SJSA1 (cell line): ENCODE results near the gene PNMA6A. TPM values are rescaled to one million over a fixed set of nuclear protein-coding genes. Genes with fewer than 3 reads are reported as not detected.
"Not testable (repeated sequence)": the region's sequence is repeated elsewhere in the genome, so short reads cannot be mapped to it uniquely, and the experiment has no call there.

ENCODE experiments used
- DNase-seq, 2 experiments: peaks; one replicate each; pipeline ENCODE4 v3.0.0-alpha.2; 2015 to 2020; ENCODE audit warnings: low spot score in 2 of 2, low read depth in 1 of 2
- H3K27ac ChIP-seq: fragments of 250-450 bp; sonication (Bioruptor Pico); 2 replicates; pipeline ENCODE4 v1.5.1; 2020; ENCODE audit warnings: mild to moderate bottlenecking, moderate library complexity
- H3K27me3 ChIP-seq: fragments of 250-450 bp; sonication (Bioruptor Pico); replicated peaks from 2 replicates; pipeline ENCODE4 v1.5.1; 2020; ENCODE audit warnings: mild to moderate bottlenecking, moderate library complexity
- H3K36me3 ChIP-seq: fragments of 250-450 bp; sonication (Bioruptor Pico); 2 replicates; pipeline ENCODE4 v1.5.1; 2020; ENCODE audit warnings: mild to moderate bottlenecking
- H3K4me1 ChIP-seq: fragments of 250-450 bp; sonication (Bioruptor Pico); replicated peaks from 2 replicates; pipeline ENCODE4 v1.6.1; 2021; ENCODE audit warnings: mild to moderate bottlenecking
- H3K4me3 ChIP-seq: fragments of 250-450 bp; sonication (Bioruptor Pico); 2 replicates; pipeline ENCODE4 v1.5.1; 2020; ENCODE audit warnings: mild to moderate bottlenecking
- H3K9me3 ChIP-seq: fragments of 250-450 bp; sonication (Bioruptor Pico); replicated peaks from 2 replicates; pipeline ENCODE4 v1.5.1; 2020; ENCODE audit warnings: mild to moderate bottlenecking
- total RNA-seq: library from RNA; depleted of rRNA; stranded (reverse); fragments of >200 nt; shearing (Covaris generic); gene quantifications from 2 replicates; pipeline ENCODE4 v1.2.3, GENCODE V29; 2014

The PNMA6A gene
- total RNA-seq, 1 experiment from 2014 or later, result not detected

DNA sequence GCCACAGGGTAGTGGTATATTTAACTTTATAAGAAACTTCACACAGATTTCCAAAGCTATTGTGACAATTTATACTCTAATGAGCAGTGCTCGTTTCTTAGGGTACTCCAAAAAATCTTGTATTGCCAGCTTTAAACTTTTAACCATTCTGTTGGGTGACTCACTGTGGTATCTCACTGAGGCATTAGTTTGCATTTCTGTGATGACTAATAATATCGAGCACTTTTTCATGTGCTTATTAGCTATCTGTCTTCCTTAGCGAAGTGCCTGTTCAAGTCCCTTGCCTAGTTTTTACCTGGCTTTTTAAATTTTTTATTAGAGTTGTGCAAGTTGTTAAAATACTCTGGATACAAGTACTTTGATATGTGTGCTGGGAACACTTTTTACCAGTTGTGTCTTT lies 10.5 kb upstream of the PNMA6A start:
- H3K36me3 ChIP-seq, result no peaks in the 10 kb centered on the region
- H3K27ac ChIP-seq, result no peak overlapping the region
- H3K27me3 ChIP-seq, result 0 out of 2 replicates have a peak, but pooled peaks cover 3% of the 10 kb centered on the region
- DNase-seq, result no peak
- H3K4me3 ChIP-seq, result no peak overlapping the region
- no peaks in the 10 kb centered on the region for H3K4me1 ChIP-seq
- no peaks in the 10 kb centered on the region for H3K9me3 ChIP-seq

DNA sequence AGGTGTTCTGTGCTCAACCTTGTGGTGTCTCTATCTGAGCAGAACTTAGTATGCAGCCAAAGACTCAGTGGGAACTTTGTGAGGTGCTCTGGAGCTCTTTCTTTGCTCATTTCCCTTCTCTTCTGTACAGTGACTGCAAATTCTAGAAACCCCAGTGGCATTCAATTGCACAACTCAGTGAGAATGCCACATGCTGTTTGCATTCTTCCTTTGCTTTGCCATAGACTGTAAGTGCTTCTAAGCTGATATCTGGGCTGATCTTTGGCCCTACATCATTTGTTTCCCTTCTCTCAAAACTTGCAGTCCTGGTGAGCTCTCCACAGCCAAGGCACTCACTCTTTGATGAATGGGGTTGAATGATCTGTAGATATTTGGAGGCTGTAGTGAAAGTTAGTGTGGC lies 8.9 kb upstream of the PNMA6A start:
- DNase-seq, result no peak
- Histone ChIP-seq H3K27me3 (no peaks in the 10 kb centered on the region), H3K36me3 (no peaks in the 10 kb centered on the region), H3K4me1 (no peaks in the 10 kb centered on the region), H3K27ac (no peak overlapping the region), H3K4me3 (no peak overlapping the region), H3K9me3 (no peaks in the 10 kb centered on the region)

DNA sequence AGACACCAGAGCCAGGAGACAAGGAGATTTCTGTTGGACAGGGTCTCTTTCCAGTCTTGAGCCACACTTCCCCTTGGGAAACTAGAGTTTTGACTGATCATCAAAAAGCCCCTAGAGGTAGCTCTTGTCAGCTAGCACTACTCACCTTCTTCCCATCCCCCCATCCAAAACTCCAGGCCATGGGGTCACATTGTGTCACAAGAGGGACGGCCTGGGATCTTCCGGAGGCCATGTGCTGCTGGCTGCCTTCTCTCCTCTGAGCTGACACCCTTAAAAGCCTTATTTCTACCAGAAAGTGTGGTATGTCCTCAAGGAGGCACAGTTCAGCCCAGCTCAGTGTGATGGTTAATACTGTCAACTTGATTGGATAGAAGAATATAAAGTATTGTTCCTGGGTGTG lies 8.2 kb upstream of the PNMA6A start:
- H3K4me3 ChIP-seq, result no peak overlapping the region
- no peaks in the 10 kb centered on the region for H3K9me3 ChIP-seq
- no peak overlapping the region for H3K27ac ChIP-seq
- DNase-seq, result no peak
- no peaks in the 10 kb centered on the region for H3K36me3 ChIP-seq
- H3K4me1 ChIP-seq, result no peaks in the 10 kb centered on the region
- no peaks in the 10 kb centered on the region for H3K27me3 ChIP-seq

DNA sequence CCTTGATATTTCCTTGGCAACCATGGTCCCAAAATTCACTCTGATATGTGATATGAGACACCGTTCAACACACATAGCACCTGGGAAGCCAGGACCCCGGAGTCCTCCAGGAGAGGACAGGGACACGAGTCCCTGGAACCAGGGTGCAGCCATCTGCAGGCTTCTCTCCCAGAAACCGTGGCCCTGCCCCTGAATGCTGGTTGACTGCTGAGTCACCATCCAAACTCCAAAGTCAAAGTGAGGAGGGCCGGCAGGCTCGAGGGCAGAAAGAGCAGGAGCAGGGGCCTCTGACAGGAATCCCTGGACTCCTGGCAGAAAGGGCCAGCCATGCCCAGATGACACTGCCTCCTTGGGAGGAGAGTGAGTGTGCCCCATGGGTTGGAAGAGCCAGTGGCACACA lies 6.9 kb upstream of the PNMA6A start:
- Histone ChIP-seq H3K4me3 (no peak overlapping the region), H3K9me3 (no peaks in the 10 kb centered on the region), H3K36me3 (no peaks in the 10 kb centered on the region), H3K27ac (no peak overlapping the region), H3K4me1 (no peaks in the 10 kb centered on the region), H3K27me3 (no peaks in the 10 kb centered on the region)
- no peak for DNase-seq

DNA sequence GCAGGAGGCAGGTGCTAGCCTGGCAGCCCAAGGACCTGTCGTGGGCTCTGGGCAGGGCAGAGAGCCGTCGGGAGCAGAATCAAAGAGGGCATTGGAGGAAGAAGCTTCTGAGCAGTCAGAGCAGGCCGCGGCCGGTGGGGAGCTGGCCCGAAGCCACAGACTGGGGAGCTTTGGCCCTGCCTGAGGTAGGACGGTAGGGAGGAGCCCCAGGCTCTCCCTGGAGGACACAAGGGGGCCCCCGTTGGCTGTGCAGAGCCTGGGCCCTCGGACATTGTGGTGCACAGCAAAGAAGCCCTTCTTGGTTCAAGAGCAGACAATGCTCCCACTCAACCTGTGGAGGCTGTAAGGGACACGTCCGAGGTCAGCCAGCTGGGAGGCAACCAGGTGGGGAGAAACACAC lies 5.9 kb upstream of the PNMA6A start:
- not testable (repeated sequence) for H3K27me3 ChIP-seq, H3K36me3 ChIP-seq, H3K4me1 ChIP-seq, H3K27ac ChIP-seq, H3K9me3 ChIP-seq, DNase-seq, H3K4me3 ChIP-seq

DNA sequence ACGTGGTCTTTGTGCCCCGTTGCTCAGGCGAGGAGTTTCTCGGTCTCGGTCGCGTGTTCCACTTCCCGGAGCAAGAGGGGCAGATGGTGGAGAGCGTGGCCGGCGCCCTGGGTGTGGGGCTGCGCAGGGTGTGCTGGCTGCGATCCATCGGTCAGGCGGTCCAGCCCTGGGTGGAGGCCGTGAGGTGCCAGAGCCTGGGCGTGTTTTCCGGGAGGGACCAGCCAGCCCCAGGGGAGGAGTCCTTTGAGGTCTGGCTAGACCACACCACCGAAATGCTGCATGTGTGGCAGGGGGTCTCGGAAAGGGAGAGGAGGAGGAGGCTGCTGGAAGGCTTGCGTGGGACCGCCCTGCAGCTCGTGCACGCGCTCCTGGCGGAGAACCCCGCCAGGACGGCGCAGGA lies 1.1 kb downstream of the PNMA6A start:
- H3K4me3 ChIP-seq, H3K36me3 ChIP-seq, H3K27ac ChIP-seq, H3K9me3 ChIP-seq, H3K4me1 ChIP-seq, H3K27me3 ChIP-seq, DNase-seq: not testable (repeated sequence)

DNA sequence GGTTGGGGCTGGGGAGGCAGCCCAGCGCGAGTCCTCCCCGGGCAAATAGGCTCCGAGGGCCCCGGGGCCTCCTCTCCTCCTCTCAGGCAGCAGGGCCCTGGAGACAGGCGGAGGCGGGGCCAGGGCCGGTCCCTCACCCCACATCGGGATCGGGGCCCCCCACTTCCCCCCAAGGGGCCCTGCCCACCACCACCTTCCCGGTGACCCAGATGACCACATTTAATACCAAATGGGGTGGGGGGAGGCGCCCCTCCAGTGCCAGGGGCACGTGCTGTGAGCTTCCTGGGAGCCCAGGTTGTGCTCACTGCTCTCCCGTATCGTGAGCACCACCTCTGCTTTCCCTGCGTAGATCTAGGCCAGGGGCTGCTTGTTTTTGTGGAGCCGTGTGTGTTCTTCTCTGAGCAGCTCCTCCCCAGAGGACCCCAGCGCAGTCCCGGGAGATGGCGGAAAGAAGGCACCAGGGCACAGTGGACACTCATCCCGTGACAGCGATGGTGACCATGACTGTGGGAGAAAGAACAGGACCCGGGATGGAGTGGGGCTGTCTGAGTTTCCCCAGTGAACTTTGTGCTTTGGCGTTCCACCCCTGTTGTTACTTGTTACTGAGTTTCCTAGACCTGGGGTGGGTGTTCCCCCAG lies 2.1 kb downstream of the PNMA6A start:
- Histone ChIP-seq H3K9me3 (no peaks in the 10 kb centered on the region), H3K4me3 (no peak overlapping the region), H3K36me3 (no peaks in the 10 kb centered on the region), H3K27me3 (no peaks in the 10 kb centered on the region), H3K27ac (no peak overlapping the region), H3K4me1 (no peaks in the 10 kb centered on the region)
- no peak for DNase-seq

DNA sequence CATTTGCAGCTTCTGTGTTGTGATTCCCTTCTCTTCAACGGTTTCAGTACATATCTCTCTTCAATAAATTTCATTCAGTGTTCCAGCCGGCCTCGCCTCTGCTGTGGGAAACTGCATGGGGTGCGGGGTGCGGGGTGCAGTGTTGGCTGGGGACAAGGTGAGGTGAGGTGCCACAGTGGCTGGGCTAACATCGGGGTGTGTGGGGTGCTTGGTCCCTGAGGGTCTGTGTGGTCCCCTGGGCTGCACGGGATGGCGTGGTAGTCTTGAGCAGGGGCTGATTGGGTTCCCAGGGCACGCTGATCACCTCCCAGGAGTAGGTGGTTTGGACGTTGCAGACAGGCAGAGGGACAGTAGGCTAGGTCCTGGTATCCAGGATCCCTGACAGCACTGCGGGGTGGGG lies 2.7 kb downstream of the PNMA6A start:
- H3K27me3 ChIP-seq, result no peaks in the 10 kb centered on the region
- H3K9me3 ChIP-seq, result no peaks in the 10 kb centered on the region
- no peak for DNase-seq
- H3K36me3 ChIP-seq, result no peaks in the 10 kb centered on the region
- no peak overlapping the region for H3K4me3 ChIP-seq
- H3K4me1 ChIP-seq, result no peaks in the 10 kb centered on the region
- no peak overlapping the region for H3K27ac ChIP-seq

DNA sequence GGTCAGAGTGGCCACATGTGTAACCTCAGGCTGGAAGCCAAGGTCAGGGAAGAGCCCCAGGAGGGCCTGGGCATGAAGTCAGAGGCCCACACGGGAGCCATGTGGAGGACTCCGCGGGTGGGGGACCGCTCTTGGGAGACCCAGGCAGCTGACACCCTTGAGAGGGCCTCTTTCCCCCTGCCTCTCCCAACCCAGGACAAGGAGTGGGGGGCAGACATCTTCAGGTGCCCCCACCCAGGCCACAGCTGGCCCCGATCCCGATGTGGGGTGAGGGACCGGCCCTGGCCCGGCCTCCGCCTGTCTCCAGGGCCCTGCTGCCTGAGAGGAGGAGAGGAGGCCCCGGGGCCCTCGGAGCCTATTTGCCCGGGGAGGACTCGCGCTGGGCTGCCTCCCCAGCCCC lies 3.1 kb downstream of the PNMA6A start:
- no peak for DNase-seq
- Histone ChIP-seq H3K27me3 (no peaks in the 10 kb centered on the region), H3K27ac (no peak overlapping the region), H3K36me3 (no peaks in the 10 kb centered on the region), H3K4me3 (no peak overlapping the region), H3K4me1 (no peaks in the 10 kb centered on the region), H3K9me3 (no peaks in the 10 kb centered on the region)

DNA sequence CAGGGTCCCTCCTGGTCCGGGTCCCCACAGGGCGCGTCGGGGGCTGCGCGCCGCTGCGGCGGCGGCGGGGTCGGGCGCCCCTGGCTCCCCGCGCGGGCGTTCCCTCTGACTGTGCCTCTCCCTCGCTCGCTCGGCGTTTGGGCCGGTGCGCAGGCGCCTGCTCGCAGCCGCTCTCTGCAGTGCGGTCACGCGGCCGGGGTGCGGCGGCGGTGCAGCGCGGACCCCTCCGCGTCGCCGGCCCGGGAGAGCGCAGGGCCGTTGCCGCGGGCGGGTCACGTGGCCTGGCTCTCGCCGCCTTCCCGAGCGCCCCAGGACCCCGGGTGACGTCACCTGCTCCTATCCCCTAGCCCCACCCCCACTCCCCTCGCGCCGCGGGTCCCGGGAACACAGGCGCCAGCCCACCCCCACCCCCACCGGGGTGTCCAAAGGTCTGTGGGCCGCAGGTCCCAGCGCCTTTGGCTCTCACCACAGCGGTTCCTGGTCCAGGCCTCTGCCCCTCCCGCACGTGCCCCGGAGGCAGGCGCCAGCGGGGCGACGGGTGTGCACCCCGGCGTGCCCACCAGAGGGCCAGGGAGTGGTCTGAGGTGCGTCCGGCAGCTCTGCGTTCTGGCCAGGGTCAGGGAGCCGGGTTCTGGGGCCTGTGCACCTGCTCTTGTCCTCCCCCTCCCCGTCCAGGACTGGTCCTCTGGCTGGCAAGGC lies 5.3 kb downstream of the PNMA6A start:
- H3K4me3 ChIP-seq, H3K27ac ChIP-seq, H3K9me3 ChIP-seq, H3K36me3 ChIP-seq, H3K4me1 ChIP-seq, H3K27me3 ChIP-seq, DNase-seq: not testable (repeated sequence)

DNA sequence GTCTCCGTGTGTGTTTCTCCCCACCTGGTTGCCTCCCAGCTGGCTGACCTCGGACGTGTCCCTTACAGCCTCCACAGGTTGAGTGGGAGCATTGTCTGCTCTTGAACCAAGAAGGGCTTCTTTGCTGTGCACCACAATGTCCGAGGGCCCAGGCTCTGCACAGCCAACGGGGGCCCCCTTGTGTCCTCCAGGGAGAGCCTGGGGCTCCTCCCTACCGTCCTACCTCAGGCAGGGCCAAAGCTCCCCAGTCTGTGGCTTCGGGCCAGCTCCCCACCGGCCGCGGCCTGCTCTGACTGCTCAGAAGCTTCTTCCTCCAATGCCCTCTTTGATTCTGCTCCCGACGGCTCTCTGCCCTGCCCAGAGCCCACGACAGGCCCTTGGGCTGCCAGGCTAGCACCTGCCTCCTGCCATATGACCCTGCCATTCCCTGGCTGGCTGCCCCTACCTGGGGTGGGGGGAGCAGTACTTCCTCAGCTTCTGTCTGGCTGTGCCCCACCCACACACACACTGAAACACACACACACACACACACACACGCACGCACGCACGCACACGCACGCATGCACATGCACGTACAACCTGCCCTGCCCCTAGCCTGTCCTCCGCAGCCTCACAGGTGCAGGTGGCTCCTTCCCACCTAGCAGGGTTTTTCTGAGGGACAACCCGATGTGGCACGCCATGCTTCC lies 11.1 kb downstream of the PNMA6A start:
- not testable (repeated sequence) for H3K27me3 ChIP-seq, H3K4me3 ChIP-seq, DNase-seq, H3K4me1 ChIP-seq, H3K36me3 ChIP-seq, H3K9me3 ChIP-seq, H3K27ac ChIP-seq

DNA sequence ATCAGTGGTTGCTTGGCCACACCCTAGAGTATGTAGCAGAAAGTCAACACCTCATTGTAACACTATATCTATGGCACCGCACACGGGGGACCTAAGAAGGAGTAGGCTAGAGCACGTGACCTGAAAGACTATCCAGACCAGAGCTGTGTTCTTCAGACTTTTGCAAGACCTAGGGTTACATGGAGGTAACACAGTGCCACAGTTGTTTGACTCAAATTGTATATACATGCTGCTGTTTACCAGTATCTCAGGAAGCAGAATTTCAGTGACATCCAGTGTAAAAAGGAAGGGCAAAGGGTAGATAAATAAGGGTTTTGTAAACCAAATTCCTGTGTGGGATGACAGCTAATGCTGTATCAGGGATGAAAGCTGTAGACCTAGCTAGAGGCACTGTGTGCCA lies 30.2 kb downstream of the PNMA6A start:
- H3K36me3 ChIP-seq, result no peaks in the 10 kb centered on the region
- DNase-seq, result no peak

DNA sequence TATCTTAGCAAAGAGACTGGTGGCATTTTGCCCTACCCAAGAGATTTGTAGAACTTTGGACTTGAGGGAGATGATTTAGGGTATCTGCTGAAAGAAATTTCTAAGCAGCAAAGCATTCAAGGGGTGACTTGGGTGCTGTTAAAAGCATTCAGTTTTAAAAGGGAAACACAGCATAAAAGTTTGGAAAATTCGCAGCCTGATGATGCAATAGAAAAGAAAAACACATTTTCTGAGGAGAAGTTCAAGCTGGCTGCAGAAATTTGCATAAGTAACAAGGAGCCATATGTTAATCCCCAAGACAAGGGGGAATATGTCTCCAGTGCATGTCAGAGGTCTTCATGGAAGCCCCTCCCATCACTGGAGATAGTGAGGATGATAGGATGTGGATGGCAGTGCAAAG lies 32.7 kb downstream of the PNMA6A start:
- H3K4me1 ChIP-seq, H3K36me3 ChIP-seq, H3K27me3 ChIP-seq, DNase-seq, H3K4me3 ChIP-seq, H3K27ac ChIP-seq, H3K9me3 ChIP-seq: not testable (repeated sequence)

More for the DNA sequence above, 30.2 kb downstream of the PNMA6A start:
- Histone ChIP-seq H3K9me3 (no peaks in the 10 kb centered on the region), H3K4me3 (no peak overlapping the region), H3K27ac (no peak overlapping the region), H3K27me3 (no peaks in the 10 kb centered on the region), H3K4me1 (no peaks in the 10 kb centered on the region)

DNA sequence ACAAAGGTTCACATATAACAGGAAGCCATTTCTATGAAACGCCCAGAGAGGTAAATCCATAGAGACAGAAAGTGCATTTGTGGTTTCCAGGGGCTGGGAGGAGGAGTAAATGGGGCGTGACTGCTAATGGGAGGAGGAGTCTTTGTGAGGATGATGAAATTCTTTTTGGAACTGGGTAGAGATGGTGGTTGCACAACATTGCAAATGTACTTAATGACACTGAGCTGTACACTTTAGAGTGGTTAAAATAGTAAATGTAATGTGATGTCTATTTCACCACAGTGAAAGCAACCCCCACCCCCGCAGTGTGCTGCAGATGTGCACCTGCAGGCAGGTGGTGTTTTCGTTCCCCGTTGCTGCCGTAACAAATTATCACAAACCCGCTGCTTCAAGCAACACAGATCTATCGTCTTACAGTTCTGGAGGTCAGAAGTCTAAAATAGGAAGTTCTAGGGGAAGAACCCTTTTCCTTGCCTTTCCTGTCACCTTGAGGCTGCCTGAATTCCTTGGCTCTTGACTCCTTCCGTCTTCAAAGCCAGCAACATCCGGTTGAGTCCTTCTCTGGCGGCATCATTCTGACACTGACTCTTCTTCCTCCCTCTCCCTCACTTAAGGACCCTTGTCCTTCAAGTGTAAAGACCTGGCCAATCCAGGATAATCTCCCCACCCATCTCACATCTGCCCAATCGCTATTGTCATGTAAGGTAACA lies 34.0 kb downstream of the PNMA6A start:
- DNase-seq, H3K4me1 ChIP-seq, H3K27ac ChIP-seq, H3K36me3 ChIP-seq, H3K9me3 ChIP-seq, H3K27me3 ChIP-seq, H3K4me3 ChIP-seq: not testable (repeated sequence)
